ENCODE results near the gene EXOSC6.
"Not testable (repeated sequence)": the region's sequence is repeated elsewhere in the genome, so short reads cannot be mapped to it uniquely, and the experiment has no call there.

EXOSC6 gene

GRCh38 chr16:70251629-70252354 is at the start of gene EXOSC6:
Gene EXOSC6 (minus strand): TSS chr16:70251940. CDS start chr16:70251900, 40 bp downstream.
- DNase-seq: peak; percentile 82

GRCh38 chr16:70301121-70301520 is 49.4 kb upstream of the EXOSC6 start:
- DNase-seq: no peak

- peak; percentile 54 for DNase-seq
Measured at GRCh38 chr16:70298988-70299938, 47.5 kb upstream of the EXOSC6 start, which contains the start of gene DDX19B. Gene DDX19B (plus strand): TSS chr16:70299186. CDS start chr16:70299298, 112 bp downstream.

GRCh38 chr16:70295634-70296033 is 43.9 kb upstream of the EXOSC6 start:
- no peak for DNase-seq

GRCh38 chr16:70294385-70295025 is 42.8 kb upstream of the EXOSC6 start:
- no peak for DNase-seq

GRCh38 chr16:70292148-70292547 is 40.4 kb upstream of the EXOSC6 start:
- DNase-seq: not testable (repeated sequence)

- DNase-seq: no peak
Measured at GRCh38 chr16:70290949-70291519, 39.3 kb upstream of the EXOSC6 start.

GRCh38 chr16:70289229-70290094 is 37.7 kb upstream of the EXOSC6 start, which contains the start of gene AARS1:
Gene AARS1 (minus strand): TSS chr16:70289506. CDS start chr16:70282763, 6,743 bp downstream.
- DNase-seq: peak; percentile 93

GRCh38 chr16:70287304-70287971 is 35.7 kb upstream of the EXOSC6 start:
- DNase-seq: not testable (repeated sequence)

GRCh38 chr16:70276392-70276791 is 24.7 kb upstream of the EXOSC6 start:
- DNase-seq: no peak

- no peak for DNase-seq
Measured at GRCh38 chr16:70271696-70272095, 20.0 kb upstream of the EXOSC6 start.

- DNase-seq: no peak
Measured at GRCh38 chr16:70270176-70270575, 18.4 kb upstream of the EXOSC6 start.

- DNase-seq: no peak
Measured at GRCh38 chr16:70269471-70269870, 17.7 kb upstream of the EXOSC6 start.

GRCh38 chr16:70267922-70268321 is 16.2 kb upstream of the EXOSC6 start:
- DNase-seq: not testable (repeated sequence)

- no peak for DNase-seq
Measured at GRCh38 chr16:70267516-70267915, 15.8 kb upstream of the EXOSC6 start.

- not testable (repeated sequence) for DNase-seq
Measured at GRCh38 chr16:70259903-70260302, 8.2 kb upstream of the EXOSC6 start.

- no peak for DNase-seq
Measured at GRCh38 chr16:70258946-70259345, 7.2 kb upstream of the EXOSC6 start.

- DNase-seq: no peak
Measured at GRCh38 chr16:70258065-70258464, 6.3 kb upstream of the EXOSC6 start.

GRCh38 chr16:70257391-70257790 is 5.7 kb upstream of the EXOSC6 start:
- DNase-seq: no peak

- no peak for DNase-seq
Measured at GRCh38 chr16:70255574-70255973, 3.8 kb upstream of the EXOSC6 start.

GRCh38 chr16:70254965-70255286 is 3.2 kb upstream of the EXOSC6 start:
- no peak for DNase-seq

All from NCI-H1105 treated with DMSO at 0.1 percent for 48 hours (cell line).